Measurements from ENCODE around the gene TEX19.

Gene TEX19

GRCh38 chr17:82320956-82321927 is 37.8 kb upstream of the TEX19 start:
- DNase-seq (ENCODE audit: extremely low read depth in 1 of 2, low read depth in 1 of 2), result peak; percentile 66 to 86

GRCh38 chr17:82321947-82322466 is 37.0 kb upstream of the TEX19 start:
- no peak for DNase-seq (ENCODE audit: extremely low read depth in 1 of 2, low read depth in 1 of 2)

GRCh38 chr17:82322526-82323453 is 36.3 kb upstream of the TEX19 start:
- no peak for DNase-seq (ENCODE audit: extremely low read depth in 1 of 2, low read depth in 1 of 2)

GRCh38 chr17:82323514-82324234 is 35.4 kb upstream of the TEX19 start:
- no peak for DNase-seq (ENCODE audit: extremely low read depth in 1 of 2, low read depth in 1 of 2)

GRCh38 chr17:82324566-82325285 is 34.3 kb upstream of the TEX19 start:
- DNase-seq (ENCODE audit: extremely low read depth in 1 of 2, low read depth in 1 of 2), result no peak

- no peak for DNase-seq (ENCODE audit: extremely low read depth in 1 of 2, low read depth in 1 of 2)
Measured at GRCh38 chr17:82325286-82326180, 33.5 kb upstream of the TEX19 start.

GRCh38 chr17:82327289-82327688 is 31.8 kb upstream of the TEX19 start:
- DNase-seq (ENCODE audit: extremely low read depth in 1 of 2, low read depth in 1 of 2), result no peak

GRCh38 chr17:82327757-82328140 is 31.3 kb upstream of the TEX19 start:
- DNase-seq (ENCODE audit: extremely low read depth in 1 of 2, low read depth in 1 of 2), result no peak

GRCh38 chr17:82328141-82328993 is 30.7 kb upstream of the TEX19 start:
- DNase-seq (ENCODE audit: extremely low read depth in 1 of 2, low read depth in 1 of 2), result no peak

- DNase-seq (ENCODE audit: extremely low read depth in 1 of 2, low read depth in 1 of 2), result no peak
Measured at GRCh38 chr17:82328994-82329507, 30.0 kb upstream of the TEX19 start.

GRCh38 chr17:82329683-82330321 is 29.2 kb upstream of the TEX19 start:
- DNase-seq (ENCODE audit: extremely low read depth in 1 of 2, low read depth in 1 of 2), result no peak

GRCh38 chr17:82330322-82331239 is 28.5 kb upstream of the TEX19 start:
- no peak for DNase-seq (ENCODE audit: extremely low read depth in 1 of 2, low read depth in 1 of 2)

GRCh38 chr17:82331345-82331939 is 27.6 kb upstream of the TEX19 start:
- no peak for DNase-seq (ENCODE audit: extremely low read depth in 1 of 2, low read depth in 1 of 2)

GRCh38 chr17:82332669-82333278 is 26.3 kb upstream of the TEX19 start:
- DNase-seq (ENCODE audit: extremely low read depth in 1 of 2, low read depth in 1 of 2), result no peak

Data from activated CD8-positive, alpha-beta memory T cell treated with anti-CD3 and anti-CD28 coated beads for 1 hour (primary cell).